Naive thymus-derived CD8-positive, alpha-beta T cell (primary cell): ENCODE measurements around the gene ARHGDIG. TPM values are rescaled to one million over a fixed set of nuclear protein-coding genes. Genes with fewer than 3 reads are reported as not detected.

Source experiments
- ATAC-seq, 2 donors: fragments of 150-1000 bp; cut with Tn5 transposase in 1 of 2; sonication (Bioruptor Pico), chemical (Tn5 transposase) in 1 of 2; 1 replicate in 1 of 2; 2 replicates in 1 of 2; pipeline ENCODE4 v1.10.0; 2021; ENCODE audit warnings: mild to moderate bottlenecking in 2 of 2, moderate library complexity in 2 of 2
- POLR2A ChIA-PET: fragments of 350-600 bp; sonication (Branson Sonifier 250); formaldehyde crosslinking; loops from one replicate; lab custom pipeline; 2021; ENCODE audit warnings: antibody characterized with exemption; lab: Charles Lee
- DNase-seq, 10 donors: peaks; one replicate each; pipeline versions ENCODE4 v3.0.0 to v3.0.0-alpha.2; 2020 to 2022
- H3K27ac Mint-ChIP-seq, 10 donors: one replicate each; pipeline ENCODE4 v1.8.0; 2020 to 2022; ENCODE audit warnings: mild to moderate bottlenecking in 10 of 10, mixed read lengths in 10 of 10, moderate library complexity in 4 of 10, inconsistent platforms in 1 of 10
- H3K27me3 Mint-ChIP-seq, 5 donors: one replicate each; pipeline ENCODE4 v1.8.0; 2021 to 2022; ENCODE audit warnings: mixed read lengths in 5 of 5
- H3K36me3 Mint-ChIP-seq, 3 donors: one replicate each; pipeline ENCODE4 v1.8.0; 2020 to 2022; ENCODE audit warnings: mixed read lengths in 3 of 3, mild to moderate bottlenecking in 2 of 3, inconsistent platforms in 1 of 3
- H3K4me1 Mint-ChIP-seq, 4 donors: one replicate each; pipeline ENCODE4 v1.8.0; 2021 to 2022; ENCODE audit warnings: mixed read lengths in 4 of 4
- H3K4me3 Mint-ChIP-seq, 10 donors: one replicate each; pipeline ENCODE4 v1.8.0; 2020 to 2022; ENCODE audit warnings: mild to moderate bottlenecking in 10 of 10, mixed read lengths in 10 of 10, moderate library complexity in 6 of 10, inconsistent platforms in 1 of 10
- H3K9me3 Mint-ChIP-seq, 9 donors: one replicate each; pipeline ENCODE4 v1.8.0; 2020 to 2022; ENCODE audit warnings: mixed read lengths in 9 of 9, mild to moderate bottlenecking in 3 of 9, inconsistent platforms in 1 of 9, moderate library complexity in 1 of 9
- polyA plus RNA-seq, 3 donors: library from polyadenylated mRNA; unstranded; fragments of 300-500 nt; fragmentation: Illumina TruSeq; gene quantifications; one replicate each; pipeline ENCODE4 v1.2.3, GENCODE V29; 2021
- total RNA-seq, 8 experiments: library from RNA in 2 of 8; stranded (reverse) in 2 of 8; gene quantifications; one replicate each; pipeline ENCODE4 v1.2.3 and lab custom pipeline; 2021 to 2026

The ARHGDIG gene
- under 1 TPM in 1 of 2 experiments, not detected in 1; 0.68 TPM for total RNA-seq
- polyA plus RNA-seq = not detected
- total RNA-seq (lab: John Stamatoyannopoulos, UW) = 0 to 0.08 (median 0) reads per million in 6 experiments

DNA sequence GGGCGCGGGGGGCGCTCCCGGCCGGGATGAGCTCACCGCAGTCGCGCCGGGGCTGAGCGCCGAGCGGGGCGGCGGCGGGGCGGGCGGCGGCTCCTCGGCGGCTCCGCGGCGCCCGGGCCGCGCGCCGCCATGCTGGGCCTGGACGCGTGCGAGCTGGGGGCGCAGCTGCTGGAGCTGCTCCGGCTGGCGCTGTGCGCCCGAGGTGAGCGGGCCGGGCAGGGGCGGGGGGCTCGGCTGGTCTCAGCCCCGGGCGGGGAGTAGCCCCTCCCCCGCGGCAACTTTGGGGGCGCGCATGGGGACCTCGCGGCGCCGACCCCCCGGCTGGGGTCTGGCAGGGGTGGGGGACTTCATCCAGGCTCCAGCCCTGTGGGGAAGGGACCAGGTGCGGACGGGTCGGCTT lies at the start of gene ARHGDIG:
Gene ARHGDIG, plus strand, starts transcription at position 40 of the 400 bp plus-strand sequence. Its CDS starts 90 bp downstream, at position 130.
- Mint-ChIP-seq H3K4me3 (peak within 1 kb of the TSS in 3 of 10 donors; percentile 30 to 51 (median 39)), H3K27ac (no peak within 1 kb of the TSS), H3K36me3 (no peaks in the 10 kb centered on the region), H3K4me1 (peaks cover 5 to 14% (median 9%) of the 10 kb centered on the region in 4 donors), H3K9me3 (no peaks in the 10 kb centered on the region), H3K27me3 (peaks cover 0 to 29% (median 13%) of the 10 kb centered on the region in 5 donors)
- ATAC-seq (peak; percentile 29 to 41), DNase-seq (no peak)
- POLR2A ChIA-PET = interaction anchor here (0.6 to 1.4 kb wide), 2 partner anchors 45 to 75 kb away, joined by 3 to 6 read pairs; partner anchors contain the start of gene FAM234A

GRCh38 chr16:230949-231348 lies 49.4 kb upstream of the ARHGDIG start:
- DNase-seq (no peak), ATAC-seq (no peak)
- POLR2A ChIA-PET = interaction anchor here (0.6 to 1.4 kb wide), 3 partner anchors 73 to 140 kb away, joined by 3 to 4 read pairs (median 3); no protein-coding TSS in a partner anchor
- no peaks in the 10 kb centered on the region for H3K27me3 Mint-ChIP-seq
- H3K36me3 Mint-ChIP-seq = peaks cover 0 to 25% (median 3%) of the 10 kb centered on the region in 3 donors
- peak overlapping the region in 2 of 10 donors; percentile 12 to 45 for H3K4me3 Mint-ChIP-seq
- no peaks in the 10 kb centered on the region for H3K9me3 Mint-ChIP-seq
- H3K27ac Mint-ChIP-seq = peak overlapping the region in 2 of 10 donors; percentile 21 to 24
- H3K4me1 Mint-ChIP-seq = peaks cover 18 to 45% (median 40%) of the 10 kb centered on the region in 4 donors

DNA sequence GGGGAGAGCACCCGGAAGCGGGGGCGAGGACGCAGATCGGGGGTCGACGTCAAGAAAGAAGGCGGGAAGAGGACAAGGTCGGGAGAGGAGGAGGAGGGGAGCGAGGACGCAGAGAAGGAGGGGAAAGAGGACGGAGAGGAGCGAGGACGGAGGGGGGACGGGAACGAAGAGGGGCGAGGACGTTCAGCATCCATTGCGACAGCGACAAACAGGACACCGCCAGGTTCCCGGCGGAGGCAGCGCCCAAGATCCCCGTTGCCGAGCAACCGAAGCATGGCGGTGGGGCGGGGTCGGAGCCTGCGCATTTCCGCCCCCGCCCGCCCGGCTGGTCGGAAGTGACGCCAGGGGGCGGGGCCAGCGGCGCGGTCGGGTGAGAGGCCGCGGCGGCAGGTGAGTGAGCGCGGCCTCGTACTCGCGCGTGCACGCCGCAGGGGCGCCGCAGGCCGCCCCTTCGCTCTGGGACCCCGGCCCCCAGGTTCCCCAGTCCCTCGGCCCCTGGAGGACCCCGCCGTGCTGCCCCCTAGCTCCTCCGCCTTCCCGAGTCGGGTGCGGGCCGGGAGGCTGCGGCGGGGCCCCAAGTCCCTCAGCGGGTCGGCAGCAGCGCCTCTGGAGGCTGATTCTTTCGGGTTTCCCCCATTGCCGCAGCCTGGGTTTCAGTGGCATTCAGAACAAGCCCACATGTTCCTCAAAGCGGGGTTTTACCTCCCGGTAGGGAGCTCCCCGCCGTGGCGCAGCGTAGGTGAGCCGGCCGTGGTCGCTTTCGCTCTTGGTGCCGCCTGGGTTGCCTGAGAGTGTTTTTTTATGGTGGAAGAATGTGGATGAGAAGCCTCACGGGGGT lies 45.7 kb upstream of the ARHGDIG start, which contains the start of gene FAM234A:
Gene FAM234A, plus strand, starts transcription at position 354 of the 838 bp plus-strand sequence. CDS start 19,593 bp downstream, outside the sequence.
- Mint-ChIP-seq H3K4me1 (peaks cover 11 to 21% (median 17%) of the 10 kb centered on the region in 4 donors), H3K4me3 (peak within 1 kb of the TSS; percentile 90 to 99 (median 96)), H3K27ac (peak within 1 kb of the TSS; percentile 94 to 100 (median 100)), H3K9me3 (no peaks in the 10 kb centered on the region), H3K36me3 (no peaks in the 10 kb centered on the region), H3K27me3 (no peaks in the 10 kb centered on the region)
- peak; percentile 90 to 99 (median 96) for DNase-seq
- peak; percentile 86 to 90 for ATAC-seq
- POLR2A ChIA-PET = interaction anchor here (0.6 to 3.2 kb wide), 20 partner anchors 11 to 1773 kb away, joined by 3 to 25 read pairs (median 6); partner anchors contain the start of genes ARHGDIG, AXIN1, DECR2 and POLR3K

DNA sequence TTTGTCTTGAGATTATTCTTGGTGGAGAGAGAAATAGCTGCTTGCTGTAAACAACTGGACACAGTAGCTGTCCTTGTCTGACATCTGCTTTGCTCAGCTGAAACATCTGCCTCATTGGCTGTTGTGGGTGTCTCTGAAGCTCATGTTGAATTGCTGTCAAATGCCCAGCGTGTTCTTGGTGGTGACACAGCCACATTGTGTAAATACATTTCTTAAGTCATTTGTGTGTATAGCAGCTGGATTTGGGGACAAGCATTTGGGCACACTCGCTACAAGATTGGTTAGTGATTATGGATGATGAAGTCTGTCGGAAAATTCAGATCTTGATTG lies 40.5 kb upstream of the ARHGDIG start:
- Mint-ChIP-seq H3K36me3 (peaks cover 0 to 17% (median 0%) of the 10 kb centered on the region in 3 donors), H3K27ac (peak overlapping the region in 2 of 10 donors; percentile 1 to 19), H3K4me3 (no peak overlapping the region), H3K4me1 (peaks cover 9 to 44% (median 22%) of the 10 kb centered on the region in 4 donors), H3K27me3 (no peaks in the 10 kb centered on the region), H3K9me3 (no peaks in the 10 kb centered on the region)
- ATAC-seq (no peak), DNase-seq (no peak)
- POLR2A ChIA-PET = interaction anchor here (0.9 kb wide), 1 partner anchor 10 kb away, joined by 3 read pairs; no protein-coding TSS in a partner anchor

DNA sequence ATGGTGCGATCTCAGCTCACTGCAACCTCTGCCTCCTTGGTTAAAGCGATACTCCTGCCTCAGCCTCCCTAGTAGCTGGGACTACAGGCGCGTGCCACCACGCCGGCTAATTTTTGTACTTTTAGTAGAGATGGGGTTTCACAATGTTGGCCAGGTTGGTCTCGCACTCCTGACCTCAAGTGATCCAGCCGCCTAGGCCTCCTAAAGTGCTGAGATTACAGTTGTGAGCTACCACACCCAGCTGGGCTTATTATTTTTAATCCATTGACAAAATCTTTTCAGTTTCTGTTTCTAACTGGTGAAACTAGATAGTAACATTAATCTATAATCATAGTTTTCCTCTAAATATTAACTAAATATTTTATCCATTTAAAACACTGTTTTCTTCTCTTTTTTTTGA lies 39.8 kb upstream of the ARHGDIG start:
- Mint-ChIP-seq H3K9me3 (no peaks in the 10 kb centered on the region), H3K27me3 (no peaks in the 10 kb centered on the region), H3K4me3 (no peak overlapping the region), H3K4me1 (peaks cover 3 to 40% (median 18%) of the 10 kb centered on the region in 4 donors), H3K27ac (no peak overlapping the region), H3K36me3 (peaks cover 0 to 19% (median 0%) of the 10 kb centered on the region in 3 donors)
- ATAC-seq (no peak), DNase-seq (no peak)
- POLR2A ChIA-PET = interaction anchor here (0.7 kb wide), 1 partner anchor 12 kb away, joined by 3 read pairs; no protein-coding TSS in a partner anchor

DNA sequence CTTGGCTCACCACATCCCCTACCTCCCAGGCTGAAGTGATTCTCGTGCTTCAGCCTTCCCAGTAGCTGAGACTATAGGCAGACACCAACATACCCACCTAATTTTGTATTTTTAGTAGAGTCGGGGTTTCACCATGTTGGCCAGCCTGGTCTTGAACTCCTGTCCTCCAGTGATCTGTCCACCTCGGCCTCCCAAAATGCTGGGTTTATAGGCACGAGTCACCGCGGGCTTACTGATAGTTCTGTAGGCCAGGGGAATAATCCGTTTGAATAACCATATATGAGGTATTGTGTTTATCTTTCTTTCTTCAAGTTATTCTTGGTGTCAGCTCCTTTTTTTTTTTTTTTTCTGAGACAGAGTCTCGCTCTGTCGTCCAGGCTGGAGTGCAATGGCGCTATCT lies 38.1 kb upstream of the ARHGDIG start:
- Mint-ChIP-seq H3K36me3 (peaks cover 0 to 19% (median 0%) of the 10 kb centered on the region in 3 donors), H3K4me3 (no peak overlapping the region), H3K27me3 (no peaks in the 10 kb centered on the region), H3K27ac (peak overlapping the region in 1 of 10 donors; percentile 69), H3K9me3 (no peaks in the 10 kb centered on the region), H3K4me1 (peaks cover 0 to 39% (median 15%) of the 10 kb centered on the region in 4 donors)
- POLR2A ChIA-PET = interaction anchor here (1.3 kb wide), 1 partner anchor 11 kb away, joined by 3 read pairs; no protein-coding TSS in a partner anchor
- ATAC-seq (no peak), DNase-seq (no peak)

DNA sequence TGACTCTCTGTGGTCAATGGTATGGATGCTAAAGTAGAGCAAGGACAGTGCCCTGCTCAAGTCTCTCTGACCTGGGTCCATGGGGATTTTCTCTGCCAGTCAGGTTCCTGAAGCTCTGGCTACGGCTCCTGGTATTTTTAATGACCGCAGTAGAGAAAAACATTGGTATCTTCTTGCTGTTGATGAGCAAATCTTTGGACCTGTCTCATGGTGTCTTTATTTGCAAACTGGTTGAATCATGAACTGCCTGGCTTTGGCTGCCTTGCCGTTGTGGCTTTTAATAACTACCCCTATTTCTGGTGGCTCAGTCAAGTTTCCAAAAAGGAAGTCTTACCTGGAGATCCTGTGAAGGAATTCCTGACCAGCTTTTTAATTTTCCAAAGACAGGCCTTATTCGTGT lies 37.0 kb upstream of the ARHGDIG start:
- POLR2A ChIA-PET = interaction anchor here (0.7 kb wide), 1 partner anchor 546 kb away, joined by 3 read pairs; no protein-coding TSS in a partner anchor
- DNase-seq (no peak), ATAC-seq (no peak)
- Mint-ChIP-seq H3K4me3 (no peak overlapping the region), H3K4me1 (peaks cover 0 to 38% (median 15%) of the 10 kb centered on the region in 4 donors), H3K27ac (no peak overlapping the region), H3K36me3 (peaks cover 0 to 25% (median 0%) of the 10 kb centered on the region in 3 donors), H3K27me3 (no peaks in the 10 kb centered on the region), H3K9me3 (no peaks in the 10 kb centered on the region)

- Mint-ChIP-seq H3K9me3 (no peaks in the 10 kb centered on the region), H3K4me1 (peaks cover 0 to 32% (median 10%) of the 10 kb centered on the region in 4 donors), H3K4me3 (no peak overlapping the region), H3K27me3 (no peaks in the 10 kb centered on the region), H3K36me3 (peaks cover 0 to 26% (median 0%) of the 10 kb centered on the region in 3 donors), H3K27ac (peak overlapping the region in 2 of 10 donors; percentile 17 to 43)
- DNase-seq (no peak), ATAC-seq (no peak)
- POLR2A ChIA-PET = interaction anchor here (0.6 kb wide), 1 partner anchor 10 kb away, joined by 4 read pairs; no protein-coding TSS in a partner anchor
These were observed 35.3 kb upstream of the ARHGDIG start for GRCh38 chr16:245105-245504.

- POLR2A ChIA-PET = no interaction called here
- Mint-ChIP-seq H3K27me3 (no peaks in the 10 kb centered on the region), H3K4me3 (no peak overlapping the region), H3K9me3 (no peaks in the 10 kb centered on the region), H3K27ac (peak overlapping the region in 1 of 10 donors; percentile 22), H3K4me1 (peaks cover 0 to 21% (median 7%) of the 10 kb centered on the region in 4 donors), H3K36me3 (peaks cover 0 to 31% (median 3%) of the 10 kb centered on the region in 3 donors)
- ATAC-seq (no peak), DNase-seq (no peak)
These were observed 33.4 kb upstream of the ARHGDIG start for GRCh38 chr16:247027-247426.

GRCh38 chr16:249431-249830 lies 31.0 kb upstream of the ARHGDIG start:
- POLR2A ChIA-PET = interaction anchor here (1.5 kb wide), 1 partner anchor 14 kb away, joined by 6 read pairs; the partner anchor contains the start of gene FAM234A
- no peak for DNase-seq
- Mint-ChIP-seq H3K36me3 (peaks cover 0 to 28% (median 8%) of the 10 kb centered on the region in 3 donors), H3K27ac (no peak overlapping the region), H3K4me3 (no peak overlapping the region), H3K27me3 (no peaks in the 10 kb centered on the region), H3K4me1 (peaks cover 14 to 26% (median 20%) of the 10 kb centered on the region in 4 donors), H3K9me3 (no peaks in the 10 kb centered on the region)
- ATAC-seq = no peak

DNA sequence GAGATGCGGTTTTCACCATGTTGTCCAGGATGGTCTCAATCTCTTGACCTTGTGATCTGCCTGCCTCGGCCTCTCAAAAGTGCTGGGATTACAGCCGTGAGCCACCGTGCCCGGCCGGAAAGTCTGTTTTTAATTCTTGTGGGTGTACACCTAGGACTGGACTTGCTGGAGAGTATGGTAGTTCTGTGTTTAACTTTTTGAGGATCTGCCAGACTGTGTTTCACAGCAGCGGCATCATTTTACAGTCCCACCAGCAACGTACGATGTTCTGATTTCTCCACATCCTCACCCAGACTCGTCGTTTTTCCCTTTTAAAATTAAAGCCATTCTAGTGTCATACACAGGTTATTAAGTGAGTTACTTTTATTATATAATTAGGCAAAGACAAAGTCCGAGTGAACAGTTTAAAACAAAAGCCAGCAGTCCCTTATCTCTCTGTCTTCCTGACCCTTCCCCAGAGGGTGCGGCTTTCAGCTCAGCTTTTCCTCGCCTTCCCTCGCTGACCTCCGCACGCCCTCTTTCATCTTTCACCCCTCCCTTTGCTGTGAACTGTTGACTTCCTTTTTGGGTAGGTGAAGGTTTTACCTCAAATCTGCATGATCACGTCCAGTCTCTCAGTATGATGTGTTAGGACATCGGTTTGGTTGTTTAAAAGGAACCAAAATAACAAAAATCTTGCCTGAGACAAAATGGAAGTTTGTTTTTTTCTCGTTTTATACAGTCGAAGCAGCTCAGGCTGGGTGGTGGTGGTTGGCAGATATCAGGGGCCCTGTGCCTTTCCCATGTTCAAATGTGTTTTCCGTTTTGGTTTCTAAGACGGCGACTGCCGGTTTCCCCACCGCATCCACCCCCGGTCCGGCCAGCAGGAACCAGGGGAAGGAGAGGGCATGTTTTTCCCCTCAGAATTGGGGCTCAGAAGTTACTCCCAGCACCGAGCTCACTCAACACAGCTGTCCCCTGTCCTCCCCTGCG lies 27.7 kb upstream of the ARHGDIG start:
- ATAC-seq (peak; percentile 78), DNase-seq (peak in 3 of 10 donors; percentile 22 to 46 (median 40))
- Mint-ChIP-seq H3K36me3 (peaks cover 0 to 47% (median 13%) of the 10 kb centered on the region in 3 donors), H3K27me3 (no peaks in the 10 kb centered on the region), H3K9me3 (no peaks in the 10 kb centered on the region), H3K4me1 (peaks cover 16 to 25% (median 22%) of the 10 kb centered on the region in 4 donors), H3K4me3 (peak overlapping the region; percentile 70 to 92 (median 88)), H3K27ac (peak overlapping the region; percentile 91 to 97 (median 96))
- POLR2A ChIA-PET = interaction anchor here (0.5 to 3.5 kb wide), 12 partner anchors 10 to 384 kb away, joined by 3 to 25 read pairs (median 3); partner anchors contain the start of genes AXIN1 and FAM234A
